Stimulated activated CD8-positive, alpha-beta memory T cell treated with anti-CD3 and anti-CD28 coated beads, Interleukin-4, amount 100 ng/mL, for 48 hours (primary cell): ENCODE measurements around the gene IGSF3.
"Not testable (repeated sequence)": the region's sequence is repeated elsewhere in the genome, so short reads cannot be mapped to it uniquely, and the experiment has no call there.

Experiments used
- DNase-seq: peaks from one replicate; pipeline ENCODE4 v3.0.0-alpha.2; 2020

Gene IGSF3

GRCh38 chr1:116684575-116684974 lies 17.0 kb upstream of the IGSF3 start:
- DNase-seq, result no peak

GRCh38 chr1:116682641-116683221 lies 15.2 kb upstream of the IGSF3 start:
- no peak for DNase-seq

GRCh38 chr1:116681343-116681899 lies 13.9 kb upstream of the IGSF3 start:
- no peak for DNase-seq

GRCh38 chr1:116680752-116681151 lies 13.2 kb upstream of the IGSF3 start:
- no peak for DNase-seq

GRCh38 chr1:116679828-116680628 lies 12.5 kb upstream of the IGSF3 start:
- DNase-seq, result no peak

GRCh38 chr1:116679091-116679827 lies 11.7 kb upstream of the IGSF3 start:
- DNase-seq, result no peak

- no peak for DNase-seq
Measured at GRCh38 chr1:116678732-116679090, 11.2 kb upstream of the IGSF3 start.

GRCh38 chr1:116677474-116678062 lies 10.0 kb upstream of the IGSF3 start:
- no peak for DNase-seq

GRCh38 chr1:116676291-116676690 lies 8.8 kb upstream of the IGSF3 start:
- DNase-seq, result no peak

- no peak for DNase-seq
Measured at GRCh38 chr1:116674751-116675150, 7.2 kb upstream of the IGSF3 start.

- no peak for DNase-seq
Measured at GRCh38 chr1:116674011-116674531, 6.5 kb upstream of the IGSF3 start.

GRCh38 chr1:116671912-116672311 lies 4.4 kb upstream of the IGSF3 start:
- DNase-seq, result no peak

GRCh38 chr1:116671072-116671760 lies 3.7 kb upstream of the IGSF3 start:
- DNase-seq, result no peak

GRCh38 chr1:116668277-116668676 lies 744 bp upstream of the IGSF3 start:
- DNase-seq, result no peak

GRCh38 chr1:116667078-116667574 lies 407 bp downstream of the IGSF3 start:
- DNase-seq, result no peak

GRCh38 chr1:116666187-116667077 lies 1.1 kb downstream of the IGSF3 start:
- DNase-seq, result peak; percentile 30

- no peak for DNase-seq
Measured at GRCh38 chr1:116664978-116665371, 2.6 kb downstream of the IGSF3 start.

- DNase-seq, result no peak
Measured at GRCh38 chr1:116664366-116664977, 3.1 kb downstream of the IGSF3 start.

GRCh38 chr1:116663821-116664220 lies 3.7 kb downstream of the IGSF3 start:
- no peak for DNase-seq

- no peak for DNase-seq
Measured at GRCh38 chr1:116661633-116662032, 5.9 kb downstream of the IGSF3 start.

GRCh38 chr1:116658645-116659044 lies 8.9 kb downstream of the IGSF3 start:
- DNase-seq, result not testable (repeated sequence)
